Aorta (tissue), 4 donors: ENCODE data around the gene GPX7. TPM values are rescaled to one million over a fixed set of nuclear protein-coding genes. Genes with fewer than 3 reads are reported as not detected.

Experiments
- polyA plus RNA-seq, 2 donors: library from polyadenylated mRNA; stranded (reverse); fragments of 200-250 nt; gene quantifications; one replicate each; pipeline ENCODE4 v1.2.3, GENCODE V29; 2013
- total RNA-seq, 2 donors: library from RNA; stranded (reverse); fragmentation: NEBNext Ultra II Directional; extraction: Animal tissue kit (Norgen Biotek cat#: 25700); gene quantifications; one replicate each; pipeline ENCODE4 v1.2.1, GENCODE V29; 2021
- donor health status: healthy with polysubstance abuse.
- donor health status: Bipolar disorder and iron deficiency.
- donor health status: DM: no; HTN: no; CAD: no.
- donor health status: DM: yes; HTN: yes; CAD: no.

Gene GPX7
- total and polyA plus RNA-seq, 4 donors: 9.7 to 21.4 (median 16.1) TPM

Other genes with a start within 250 kb of the GPX7 start
- gene CC2D1B, start 236.2 kb upstream of the GPX7 start, total RNA-seq: 10 to 100 TPM; 31.3 to 36.0 TPM
- gene CC2D1B, start 236.2 kb upstream of the GPX7 start, polyA plus RNA-seq: 10 to 100 TPM in 1 of 2 donors, 1 to 10 TPM in 1; 7.6 to 18.8 TPM
- under 1 TPM; 0.58 to 0.96 TPM for gene ORC1, start 197.9 kb upstream of the GPX7 start, total RNA-seq
- gene ORC1, start 197.9 kb upstream of the GPX7 start, polyA plus RNA-seq: under 1 TPM; 0.28 to 0.38 TPM
- gene PRPF38A, start 197.8 kb upstream of the GPX7 start, total RNA-seq: 10 to 100 TPM; 34.7 to 36.2 TPM
- gene PRPF38A, start 197.8 kb upstream of the GPX7 start, polyA plus RNA-seq: 10 to 100 TPM; 15.2 to 20.7 TPM
- gene TUT4, start 49.3 kb upstream of the GPX7 start, total RNA-seq: 10 to 100 TPM; 49.2 to 71.5 TPM
- 10 to 100 TPM in 1 of 2 donors, 1 to 10 TPM in 1; 6.3 to 21.4 TPM for gene TUT4, start 49.3 kb upstream of the GPX7 start, polyA plus RNA-seq
- under 1 TPM; 0.88 to 0.96 TPM for gene SHISAL2A, start 30.8 kb downstream of the GPX7 start, total RNA-seq
- gene SHISAL2A, start 30.8 kb downstream of the GPX7 start, polyA plus RNA-seq: under 1 TPM in 1 of 2 donors, not detected in 1; 0.23 TPM
- gene COA7, start 96.0 kb downstream of the GPX7 start, total RNA-seq: 10 to 100 TPM in 1 of 2 donors, 1 to 10 TPM in 1; 8.8 to 10.5 TPM
- 1 to 10 TPM; 3.2 to 6.3 TPM for gene COA7, start 96.0 kb downstream of the GPX7 start, polyA plus RNA-seq
- gene ZYG11B, start 124.1 kb downstream of the GPX7 start, total RNA-seq: 10 to 100 TPM; 28.9 to 32.3 TPM
- gene ZYG11B, start 124.1 kb downstream of the GPX7 start, polyA plus RNA-seq: 1 to 10 TPM; 7.6 to 7.8 TPM
- under 1 TPM in 1 of 2 donors, not detected in 1; 0.18 TPM for gene ZYG11A, start 240.4 kb downstream of the GPX7 start, total RNA-seq
- under 1 TPM; 0.13 TPM for gene ZYG11A, start 240.4 kb downstream of the GPX7 start, polyA plus RNA-seq